ENCODE data around the gene ZBTB7C. TPM values are rescaled to one million over a fixed set of nuclear protein-coding genes. Genes with fewer than 3 reads are reported as not detected.

The ZBTB7C gene
- total RNA-seq, 1 experiment from 2014 or later, result 0.33 TPM

- H4K8ac ChIP-seq (replicated peaks; ENCODE audit: insufficient read length, low read depth, low read length), result no peak overlapping the region
- H3K56ac ChIP-seq (ENCODE audit: insufficient read length, low read depth, low read length), result no peak overlapping the region
- no peaks in the 10 kb centered on the region for H3K79me2 ChIP-seq (ENCODE audit: insufficient read depth, low read length)
- H3K27me3 ChIP-seq (ENCODE audit: insufficient read depth, low read length), result no peaks in the 10 kb centered on the region
- H3K23ac ChIP-seq (ENCODE audit: insufficient read length, low read depth, low read length), result no peak overlapping the region
- H2BK120ac ChIP-seq (ENCODE audit: low read depth, low read length, poor library complexity, severe bottlenecking), result no peak overlapping the region
- peaks cover 3% of the 10 kb centered on the region; the same call in 1 of the 2 replicates for H3K4me1 ChIP-seq (ENCODE audit: insufficient read depth, low read length)
- no peak overlapping the region for H3K14ac ChIP-seq (ENCODE audit: insufficient read depth, low read length)
- no peak overlapping the region for H3K27ac ChIP-seq (ENCODE audit: insufficient read length, low read depth, low read length)
- H3K4me2 ChIP-seq (ENCODE audit: insufficient read depth, insufficient read length, low read length), result no peak overlapping the region
- H3T11ph ChIP-seq (ENCODE audit: low read length), result no peak overlapping the region
- peaks cover 6% of the 10 kb centered on the region; the same call in 1 of the 2 replicates for H3K27me3 Mint-ChIP-seq (ENCODE audit: low read depth)
- no peak overlapping the region for H2BK20ac ChIP-seq (ENCODE audit: low read depth, low read length, poor library complexity, severe bottlenecking)
- no peaks in the 10 kb centered on the region for H3K79me1 ChIP-seq (ENCODE audit: insufficient read depth, low read depth, low read length, poor library complexity, severe bottlenecking)
- H2BK12ac ChIP-seq (ENCODE audit: insufficient read length, low read depth, low read length), result no peak overlapping the region
- H4K91ac ChIP-seq (ENCODE audit: insufficient read length, low read depth, low read length), result no peak overlapping the region
- no peak overlapping the region for H2AK5ac ChIP-seq (ENCODE audit: insufficient read length, low read length)
- H3K4ac ChIP-seq (ENCODE audit: low read depth, low read length), result no peak overlapping the region
- no peak overlapping the region for H2AFZ ChIP-seq (ENCODE audit: low read length)
- no peaks in the 10 kb centered on the region for H3K9me3 ChIP-seq (ENCODE audit: control insufficient read depth, low read depth, low read length)
- no peaks in the 10 kb centered on the region for H3K36me3 Mint-ChIP-seq (ENCODE audit: insufficient read depth in 1 of 3, low read depth in 3 of 3)
- H3K4me1 Mint-ChIP-seq, result peaks cover 12 to 27% of the 10 kb centered on the region in 2 experiments
- H3K9me3 Mint-ChIP-seq, result no peaks in the 10 kb centered on the region
- no peak overlapping the region for H3K18ac ChIP-seq (ENCODE audit: insufficient read length, low read depth, low read length)
- WGBS (ENCODE audit: extremely low coverage, insufficient read length, low lambda C conversion rate), result no CpG with 5 or more reads among the region's 8 CpGs
- no peak for DNase-seq
- H3K27ac Mint-ChIP-seq, result no peak overlapping the region
- H3K23me2 ChIP-seq (ENCODE audit: insufficient read length, low read depth, low read length, poor library complexity, severe bottlenecking), result no peaks in the 10 kb centered on the region
- H4K5ac ChIP-seq (ENCODE audit: insufficient read length, low read depth, low read length), result no peak overlapping the region
- H4K20me1 ChIP-seq (ENCODE audit: control insufficient read depth, insufficient read depth, insufficient read length), result no peaks in the 10 kb centered on the region
- no peak overlapping the region for H2BK15ac ChIP-seq (ENCODE audit: low read depth, low read length)
- H3K4me3 Mint-ChIP-seq, result no peak overlapping the region; a peak in 1 of 5 replicates
- H2BK5ac ChIP-seq (ENCODE audit: insufficient read length, low read length), result no peak overlapping the region
- no peak for TF ChIP-seq CTCF (conservative IDR thresholded peaks at IDR 0.05)
- no peak overlapping the region for H3K9ac ChIP-seq (ENCODE audit: extremely low read depth, insufficient read length, low read length)
Measured at GRCh38 chr18:48099481-48100164, 309.6 kb downstream of the ZBTB7C start.

Measured in H9 (cell line).